ENCODE measurements around the gene VPS8.
A peak's percentile ranks its signal among the peaks of the same experiment; 100 is the strongest.

VPS8 gene

DNA sequence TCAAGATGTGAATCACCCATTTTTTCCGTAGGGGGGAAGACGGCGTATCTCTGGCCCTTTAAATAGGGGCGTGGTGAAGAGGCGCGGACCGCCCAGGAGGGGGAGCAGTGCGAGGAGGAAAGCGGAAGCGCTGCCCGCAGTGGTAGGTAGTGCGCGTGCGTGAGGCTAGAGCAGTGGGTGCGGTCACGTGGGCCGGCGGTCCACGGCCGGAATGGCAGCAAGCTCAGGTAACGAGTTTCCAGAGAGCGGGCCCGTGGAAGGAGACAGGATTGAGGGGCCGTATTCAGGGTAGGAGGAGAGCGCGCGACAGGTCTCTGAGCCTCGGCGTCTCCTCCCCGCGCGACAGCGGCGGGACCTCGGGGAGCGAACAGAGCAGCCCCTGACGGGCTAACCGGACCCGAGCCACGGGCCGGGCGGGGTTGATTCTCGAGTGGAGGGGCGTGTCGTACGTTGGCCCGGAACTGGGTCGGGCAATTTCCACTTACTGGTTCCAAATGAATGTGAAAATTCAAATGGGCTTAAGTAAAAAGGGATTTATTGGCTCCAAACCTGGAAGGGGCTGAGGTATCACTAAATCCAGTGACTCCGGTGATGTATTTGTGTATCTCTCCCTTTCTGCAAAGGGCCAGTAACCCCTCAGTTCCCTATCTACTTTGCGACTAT is at the start of gene VPS8 (continued):
- TF ChIP-seq ZNF654 (tag by site-specific recombination; IDR thresholded peaks at IDR 0.05; ENCODE audit: low read depth) (no peak), ZNF214 (tag by site-specific recombination; IDR thresholded peaks at IDR 0.05; ENCODE audit: borderline replicate concordance) (no peak), ZEB2 (tag by site-specific recombination; IDR thresholded peaks at IDR 0.05) (peak; percentile 62), ZNF114 (tag by site-specific recombination; IDR thresholded peaks at IDR 0.05) (no peak), RBAK (tag by site-specific recombination; IDR thresholded peaks at IDR 0.05) (no peak), GLIS2 (tag by site-specific recombination; IDR thresholded peaks at IDR 0.05) (0 out of 2 replicates have a peak, but pooled peaks have one; percentile 22), MYNN (tag by site-specific recombination; IDR thresholded peaks at IDR 0.05; ENCODE audit: borderline replicate concordance) (no peak), ZFP69B (tag by site-specific recombination; IDR thresholded peaks at IDR 0.05) (no peak), BCL11B (tag by site-specific recombination; IDR thresholded peaks at IDR 0.05; ENCODE audit: low read depth) (no peak), HOXA7 (CRISPR knock-in tag; IDR thresholded peaks at IDR 0.05; ENCODE audit: borderline replicate concordance) (no peak), ZNF138 (tag by site-specific recombination; IDR thresholded peaks at IDR 0.05; ENCODE audit: borderline replicate concordance) (no peak), SP3 (tag by site-specific recombination; IDR thresholded peaks at IDR 0.05) (peak; percentile 85), ZBTB1 (tag by site-specific recombination; IDR thresholded peaks at IDR 0.05) (no peak), ZNF664 (tag by site-specific recombination; IDR thresholded peaks at IDR 0.05) (no peak), ZNF335 (tag by site-specific recombination; conservative IDR thresholded peaks at IDR 0.05) (peak; percentile 55; the same call in 1 of the 2 replicates), ZNF433 (tag by site-specific recombination; IDR thresholded peaks at IDR 0.05; ENCODE audit: low read depth) (no peak), ZNF747 (tag by site-specific recombination; IDR thresholded peaks at IDR 0.05) (no peak), ZNF621 (tag by site-specific recombination; IDR thresholded peaks at IDR 0.05) (no peak), ZNF670 (tag by site-specific recombination; IDR thresholded peaks at IDR 0.05; ENCODE audit: low read depth) (no peak), ZNF404 (tag by site-specific recombination; IDR thresholded peaks at IDR 0.05) (no peak), GFI1B (tag by site-specific recombination; IDR thresholded peaks at IDR 0.05) (no peak), ZNF16 (tag by site-specific recombination; IDR thresholded peaks at IDR 0.05; ENCODE audit: low read depth) (no peak)
- TF ChIP-seq, protein P1, sequence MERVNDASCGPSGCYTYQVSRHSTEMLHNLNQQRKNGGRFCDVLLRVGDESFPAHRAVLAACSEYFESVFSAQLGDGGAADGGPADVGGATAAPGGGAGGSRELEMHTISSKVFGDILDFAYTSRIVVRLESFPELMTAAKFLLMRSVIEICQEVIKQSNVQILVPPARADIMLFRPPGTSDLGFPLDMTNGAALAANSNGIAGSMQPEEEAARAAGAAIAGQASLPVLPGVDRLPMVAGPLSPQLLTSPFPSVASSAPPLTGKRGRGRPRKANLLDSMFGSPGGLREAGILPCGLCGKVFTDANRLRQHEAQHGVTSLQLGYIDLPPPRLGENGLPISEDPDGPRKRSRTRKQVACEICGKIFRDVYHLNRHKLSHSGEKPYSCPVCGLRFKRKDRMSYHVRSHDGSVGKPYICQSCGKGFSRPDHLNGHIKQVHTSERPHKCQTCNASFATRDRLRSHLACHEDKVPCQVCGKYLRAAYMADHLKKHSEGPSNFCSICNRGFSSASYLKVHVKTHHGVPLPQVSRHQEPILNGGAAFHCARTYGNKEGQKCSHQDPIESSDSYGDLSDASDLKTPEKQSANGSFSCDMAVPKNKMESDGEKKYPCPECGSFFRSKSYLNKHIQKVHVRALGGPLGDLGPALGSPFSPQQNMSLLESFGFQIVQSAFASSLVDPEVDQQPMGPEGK (tag by site-specific recombination; IDR thresholded peaks at IDR 0.05): 0 out of 2 replicates have a peak, but pooled peaks have one; percentile 12
- TF ChIP-seq, protein P2, sequence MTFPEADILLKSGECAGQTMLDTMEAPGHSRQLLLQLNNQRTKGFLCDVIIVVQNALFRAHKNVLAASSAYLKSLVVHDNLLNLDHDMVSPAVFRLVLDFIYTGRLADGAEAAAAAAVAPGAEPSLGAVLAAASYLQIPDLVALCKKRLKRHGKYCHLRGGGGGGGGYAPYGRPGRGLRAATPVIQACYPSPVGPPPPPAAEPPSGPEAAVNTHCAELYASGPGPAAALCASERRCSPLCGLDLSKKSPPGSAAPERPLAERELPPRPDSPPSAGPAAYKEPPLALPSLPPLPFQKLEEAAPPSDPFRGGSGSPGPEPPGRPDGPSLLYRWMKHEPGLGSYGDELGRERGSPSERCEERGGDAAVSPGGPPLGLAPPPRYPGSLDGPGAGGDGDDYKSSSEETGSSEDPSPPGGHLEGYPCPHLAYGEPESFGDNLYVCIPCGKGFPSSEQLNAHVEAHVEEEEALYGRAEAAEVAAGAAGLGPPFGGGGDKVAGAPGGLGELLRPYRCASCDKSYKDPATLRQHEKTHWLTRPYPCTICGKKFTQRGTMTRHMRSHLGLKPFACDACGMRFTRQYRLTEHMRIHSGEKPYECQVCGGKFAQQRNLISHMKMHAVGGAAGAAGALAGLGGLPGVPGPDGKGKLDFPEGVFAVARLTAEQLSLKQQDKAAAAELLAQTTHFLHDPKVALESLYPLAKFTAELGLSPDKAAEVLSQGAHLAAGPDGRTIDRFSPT (tag by site-specific recombination; IDR thresholded peaks at IDR 0.05): peak; percentile 24; the same call in 1 of the 2 replicates
- TF ChIP-seq, protein P3, sequence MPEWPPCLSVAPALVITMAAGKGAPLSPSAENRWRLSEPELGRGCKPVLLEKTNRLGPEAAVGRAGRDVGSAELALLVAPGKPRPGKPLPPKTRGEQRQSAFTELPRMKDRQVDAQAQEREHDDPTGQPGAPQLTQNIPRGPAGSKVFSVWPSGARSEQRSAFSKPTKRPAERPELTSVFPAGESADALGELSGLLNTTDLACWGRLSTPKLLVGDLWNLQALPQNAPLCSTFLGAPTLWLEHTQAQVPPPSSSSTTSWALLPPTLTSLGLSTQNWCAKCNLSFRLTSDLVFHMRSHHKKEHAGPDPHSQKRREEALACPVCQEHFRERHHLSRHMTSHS (tag by site-specific recombination; IDR thresholded peaks at IDR 0.05): no peak
- TF ChIP-seq, protein P4, sequence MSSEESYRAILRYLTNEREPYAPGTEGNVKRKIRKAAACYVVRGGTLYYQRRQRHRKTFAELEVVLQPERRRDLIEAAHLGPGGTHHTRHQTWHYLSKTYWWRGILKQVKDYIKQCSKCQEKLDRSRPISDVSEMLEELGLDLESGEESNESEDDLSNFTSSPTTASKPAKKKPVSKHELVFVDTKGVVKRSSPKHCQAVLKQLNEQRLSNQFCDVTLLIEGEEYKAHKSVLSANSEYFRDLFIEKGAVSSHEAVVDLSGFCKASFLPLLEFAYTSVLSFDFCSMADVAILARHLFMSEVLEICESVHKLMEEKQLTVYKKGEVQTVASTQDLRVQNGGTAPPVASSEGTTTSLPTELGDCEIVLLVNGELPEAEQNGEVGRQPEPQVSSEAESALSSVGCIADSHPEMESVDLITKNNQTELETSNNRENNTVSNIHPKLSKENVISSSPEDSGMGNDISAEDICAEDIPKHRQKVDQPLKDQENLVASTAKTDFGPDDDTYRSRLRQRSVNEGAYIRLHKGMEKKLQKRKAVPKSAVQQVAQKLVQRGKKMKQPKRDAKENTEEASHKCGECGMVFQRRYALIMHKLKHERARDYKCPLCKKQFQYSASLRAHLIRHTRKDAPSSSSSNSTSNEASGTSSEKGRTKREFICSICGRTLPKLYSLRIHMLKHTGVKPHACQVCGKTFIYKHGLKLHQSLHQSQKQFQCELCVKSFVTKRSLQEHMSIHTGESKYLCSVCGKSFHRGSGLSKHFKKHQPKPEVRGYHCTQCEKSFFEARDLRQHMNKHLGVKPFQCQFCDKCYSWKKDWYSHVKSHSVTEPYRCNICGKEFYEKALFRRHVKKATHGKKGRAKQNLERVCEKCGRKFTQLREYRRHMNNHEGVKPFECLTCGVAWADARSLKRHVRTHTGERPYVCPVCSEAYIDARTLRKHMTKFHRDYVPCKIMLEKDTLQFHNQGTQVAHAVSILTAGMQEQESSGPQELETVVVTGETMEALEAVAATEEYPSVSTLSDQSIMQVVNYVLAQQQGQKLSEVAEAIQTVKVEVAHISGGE (tag by site-specific recombination; conservative IDR thresholded peaks at IDR 0.05; ENCODE audit: low read depth): peak; percentile 19; the same call in 1 of the 2 replicates
- TF ChIP-seq, protein P5, sequence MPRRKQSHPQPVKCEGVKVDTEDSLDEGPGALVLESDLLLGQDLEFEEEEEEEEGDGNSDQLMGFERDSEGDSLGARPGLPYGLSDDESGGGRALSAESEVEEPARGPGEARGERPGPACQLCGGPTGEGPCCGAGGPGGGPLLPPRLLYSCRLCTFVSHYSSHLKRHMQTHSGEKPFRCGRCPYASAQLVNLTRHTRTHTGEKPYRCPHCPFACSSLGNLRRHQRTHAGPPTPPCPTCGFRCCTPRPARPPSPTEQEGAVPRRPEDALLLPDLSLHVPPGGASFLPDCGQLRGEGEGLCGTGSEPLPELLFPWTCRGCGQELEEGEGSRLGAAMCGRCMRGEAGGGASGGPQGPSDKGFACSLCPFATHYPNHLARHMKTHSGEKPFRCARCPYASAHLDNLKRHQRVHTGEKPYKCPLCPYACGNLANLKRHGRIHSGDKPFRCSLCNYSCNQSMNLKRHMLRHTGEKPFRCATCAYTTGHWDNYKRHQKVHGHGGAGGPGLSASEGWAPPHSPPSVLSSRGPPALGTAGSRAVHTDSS (tag by site-specific recombination; IDR thresholded peaks at IDR 0.05): no peak
- TF ChIP-seq, protein P6, sequence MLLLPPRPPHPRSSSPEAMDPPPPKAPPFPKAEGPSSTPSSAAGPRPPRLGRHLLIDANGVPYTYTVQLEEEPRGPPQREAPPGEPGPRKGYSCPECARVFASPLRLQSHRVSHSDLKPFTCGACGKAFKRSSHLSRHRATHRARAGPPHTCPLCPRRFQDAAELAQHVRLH (tag by site-specific recombination; IDR thresholded peaks at IDR 0.05): no peak
- TF ChIP-seq, protein P7, sequence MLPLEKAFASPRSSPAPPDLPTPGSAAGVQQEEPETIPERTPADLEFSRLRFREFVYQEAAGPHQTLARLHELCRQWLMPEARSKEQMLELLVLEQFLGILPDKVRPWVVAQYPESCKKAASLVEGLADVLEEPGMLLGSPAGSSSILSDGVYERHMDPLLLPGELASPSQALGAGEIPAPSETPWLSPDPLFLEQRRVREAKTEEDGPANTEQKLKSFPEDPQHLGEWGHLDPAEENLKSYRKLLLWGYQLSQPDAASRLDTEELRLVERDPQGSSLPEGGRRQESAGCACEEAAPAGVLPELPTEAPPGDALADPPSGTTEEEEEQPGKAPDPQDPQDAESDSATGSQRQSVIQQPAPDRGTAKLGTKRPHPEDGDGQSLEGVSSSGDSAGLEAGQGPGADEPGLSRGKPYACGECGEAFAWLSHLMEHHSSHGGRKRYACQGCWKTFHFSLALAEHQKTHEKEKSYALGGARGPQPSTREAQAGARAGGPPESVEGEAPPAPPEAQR (tag by site-specific recombination; IDR thresholded peaks at IDR 0.05): no peak

Measured in HEK293 (cell line).